ENCODE data around the gene PRSS48.
A peak's percentile ranks its signal among the peaks of the same experiment; 100 is the strongest.
"Not testable (repeated sequence)": the region's sequence is repeated elsewhere in the genome, so short reads cannot be mapped to it uniquely, and the experiment has no call there.

Gene PRSS48

DNA sequence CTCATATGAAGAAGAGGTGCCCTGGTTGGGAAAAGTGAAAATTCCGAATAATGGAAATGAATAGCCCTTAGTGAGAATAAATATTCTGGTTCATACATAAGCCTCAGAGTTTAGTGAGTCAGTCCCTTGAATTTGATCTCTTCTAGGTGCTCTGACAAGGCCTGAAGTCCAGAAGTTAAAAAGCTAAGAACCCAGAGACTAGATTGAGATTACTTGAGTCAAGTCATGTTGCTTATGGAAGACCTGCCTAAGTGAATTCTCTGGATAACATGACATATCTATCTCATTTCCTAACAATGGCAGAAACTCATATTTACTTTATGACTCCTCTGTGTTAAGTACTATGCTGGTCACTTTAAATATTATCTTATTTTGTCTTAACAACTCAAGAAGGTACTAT is 10.5 kb upstream of the PRSS48 start:
- DNase-seq: no peak

DNA sequence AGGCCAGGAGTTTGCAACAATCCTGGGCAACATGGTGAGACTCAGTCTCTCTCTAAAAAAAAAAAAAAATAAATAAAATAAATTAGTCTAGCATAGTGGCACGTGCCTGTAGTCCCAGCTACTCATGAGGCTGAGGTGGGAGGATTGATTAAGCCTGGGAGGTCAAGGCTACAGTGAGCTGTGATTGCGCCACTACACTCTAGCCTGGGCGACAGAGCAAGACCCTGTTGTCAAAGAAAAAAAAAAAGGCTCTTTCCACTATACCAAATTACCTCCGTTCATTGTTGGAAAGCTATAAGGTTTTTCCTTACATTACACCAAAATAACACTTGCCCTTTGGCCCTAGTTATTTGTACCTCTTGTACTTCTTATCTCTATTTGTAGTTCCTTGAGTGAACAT is 9.9 kb upstream of the PRSS48 start:
- DNase-seq: no peak

DNA sequence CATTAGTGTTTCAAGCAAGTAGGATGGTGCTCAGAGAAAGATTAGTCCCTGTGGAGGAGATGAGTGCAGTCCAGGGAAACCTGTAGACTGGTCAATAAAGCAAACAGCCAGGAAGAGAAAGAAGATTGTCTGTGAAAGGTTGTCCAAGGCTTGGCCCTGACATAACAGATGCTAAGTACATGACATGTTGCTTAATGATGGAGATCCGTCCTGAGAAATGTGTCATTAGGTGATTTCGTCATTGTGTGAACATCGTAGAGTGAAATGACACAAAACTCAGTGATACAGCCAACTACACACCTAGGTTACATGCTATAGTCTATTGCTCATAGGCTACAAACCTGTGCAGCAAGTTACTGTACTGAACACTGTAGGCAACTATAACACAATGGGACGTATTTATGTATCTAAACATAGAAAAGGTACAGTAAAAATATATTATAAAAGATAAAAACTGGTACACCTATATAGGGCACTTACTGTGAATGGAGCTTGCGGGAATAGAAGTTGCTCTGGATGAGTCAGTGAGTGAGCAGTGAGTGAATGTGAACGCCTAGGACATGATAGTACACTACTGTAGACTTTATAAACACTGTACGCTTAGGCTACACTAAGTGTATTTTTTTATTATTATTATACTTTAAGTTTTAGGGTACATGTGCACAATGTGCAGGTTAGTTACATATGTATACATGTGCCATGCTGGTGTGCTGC is 9.0 kb upstream of the PRSS48 start:
- DNase-seq: no peak

DNA sequence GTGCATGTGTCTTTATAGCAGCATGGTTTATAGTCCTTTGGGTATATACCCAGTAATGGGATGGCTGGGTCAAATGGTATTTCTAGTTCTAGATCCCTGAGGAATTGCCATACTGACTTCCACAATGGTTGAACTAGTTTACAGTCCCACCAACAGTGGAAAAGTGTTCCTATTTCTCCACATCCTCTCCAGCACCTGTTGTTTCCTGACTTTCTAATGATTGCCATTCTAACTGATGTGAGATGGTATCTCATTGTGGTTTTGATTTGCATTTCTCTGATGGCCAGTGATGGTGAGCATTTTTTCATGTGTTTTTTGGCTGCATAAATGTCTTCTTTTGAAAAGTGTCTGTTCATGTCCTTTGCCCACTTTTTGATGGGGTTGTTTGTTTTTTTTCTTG is 8.1 kb upstream of the PRSS48 start:
- DNase-seq: not testable (repeated sequence)

DNA sequence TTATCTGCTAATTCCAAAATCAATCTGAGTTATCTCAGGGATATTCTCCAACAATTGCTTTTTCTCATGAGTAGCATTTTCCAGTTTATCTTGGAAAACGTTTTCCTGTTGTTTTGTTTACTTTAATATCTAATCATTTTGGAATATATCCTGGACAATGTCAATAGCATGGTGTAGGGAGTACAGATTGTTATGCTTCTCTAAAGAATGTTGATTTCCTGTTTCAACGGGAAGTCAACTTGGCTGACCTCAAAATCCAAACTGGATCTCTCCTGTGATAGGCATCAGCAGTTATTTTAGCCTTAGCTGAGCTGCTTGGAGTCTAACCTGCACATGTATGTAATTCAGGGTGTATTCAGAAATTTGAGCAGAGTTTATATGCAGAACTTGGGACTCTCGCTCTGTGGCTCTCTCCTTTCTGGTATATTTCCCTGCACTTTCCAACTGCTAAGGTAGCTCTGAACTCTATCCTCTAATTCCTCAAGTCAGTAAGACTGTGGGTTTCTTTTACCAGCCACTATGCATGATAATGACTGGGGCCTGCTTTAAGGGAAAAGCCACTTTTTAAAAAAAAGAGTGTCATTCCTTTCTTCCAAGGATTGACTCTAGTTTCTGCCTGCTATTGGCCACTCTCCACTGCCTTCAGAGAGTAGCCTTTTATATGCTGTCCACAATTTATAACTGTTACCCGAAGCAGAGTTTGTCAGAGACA is 7.7 kb downstream of the PRSS48 start:
- DNase-seq: no peak

DNA sequence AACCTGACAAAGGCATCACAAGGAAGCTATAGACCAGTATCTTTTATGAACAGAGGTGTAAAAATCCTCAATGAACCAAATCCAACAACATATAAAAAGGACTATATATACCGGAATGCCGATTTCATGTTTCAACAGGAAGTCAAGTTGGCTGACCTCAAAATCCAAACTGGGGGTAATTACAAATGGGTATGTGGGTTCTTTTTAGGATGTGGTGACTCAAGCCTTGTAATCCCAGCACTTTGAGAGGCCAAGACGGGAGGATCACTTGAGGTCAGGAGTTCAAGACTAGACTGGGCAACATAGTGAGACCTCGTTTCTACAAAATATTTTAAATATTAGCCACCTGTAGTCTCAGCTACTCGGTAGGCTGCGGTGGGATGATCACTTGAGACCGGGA is 10.4 kb downstream of the PRSS48 start:
- DNase-seq: no peak

DNA sequence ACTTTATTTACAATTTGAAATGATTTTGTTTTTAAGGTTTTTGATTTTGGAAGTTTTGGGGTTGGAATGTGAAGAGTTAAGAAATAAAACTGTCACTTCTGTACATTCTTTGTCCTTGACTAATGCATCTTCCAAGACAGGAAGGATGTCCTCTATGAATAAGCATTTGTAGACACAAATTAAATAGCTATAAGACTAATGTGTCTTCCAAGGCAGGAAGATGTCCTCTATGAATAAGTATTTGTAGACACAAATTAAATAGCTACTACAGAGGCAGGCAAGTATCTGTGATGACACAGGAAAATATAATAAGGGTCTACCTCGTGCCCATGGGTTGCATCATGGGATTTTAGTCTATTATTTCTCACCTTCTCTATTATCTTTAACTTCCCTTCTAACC is 14.5 kb downstream of the PRSS48 start:
- no peak for DNase-seq

DNA sequence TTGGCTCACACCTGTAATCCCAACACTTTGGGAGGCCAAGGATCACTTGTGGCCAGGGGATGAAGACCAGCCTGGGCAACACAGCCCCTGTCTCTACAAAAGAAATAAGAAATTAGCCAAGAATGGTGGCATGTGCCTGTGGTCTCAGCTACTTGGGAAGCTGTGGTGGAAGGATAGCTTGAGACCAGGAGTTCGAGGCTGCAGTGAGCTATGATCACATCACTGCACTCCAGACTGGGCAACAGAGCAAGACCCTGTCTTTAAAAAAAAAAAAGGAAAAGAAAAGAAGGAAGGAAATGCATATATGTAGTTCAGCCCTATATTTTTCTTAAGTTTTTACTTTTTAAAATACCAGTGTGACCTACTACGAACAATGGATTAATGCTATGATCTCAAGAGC is 15.1 kb downstream of the PRSS48 start:
- DNase-seq: no peak

DNA sequence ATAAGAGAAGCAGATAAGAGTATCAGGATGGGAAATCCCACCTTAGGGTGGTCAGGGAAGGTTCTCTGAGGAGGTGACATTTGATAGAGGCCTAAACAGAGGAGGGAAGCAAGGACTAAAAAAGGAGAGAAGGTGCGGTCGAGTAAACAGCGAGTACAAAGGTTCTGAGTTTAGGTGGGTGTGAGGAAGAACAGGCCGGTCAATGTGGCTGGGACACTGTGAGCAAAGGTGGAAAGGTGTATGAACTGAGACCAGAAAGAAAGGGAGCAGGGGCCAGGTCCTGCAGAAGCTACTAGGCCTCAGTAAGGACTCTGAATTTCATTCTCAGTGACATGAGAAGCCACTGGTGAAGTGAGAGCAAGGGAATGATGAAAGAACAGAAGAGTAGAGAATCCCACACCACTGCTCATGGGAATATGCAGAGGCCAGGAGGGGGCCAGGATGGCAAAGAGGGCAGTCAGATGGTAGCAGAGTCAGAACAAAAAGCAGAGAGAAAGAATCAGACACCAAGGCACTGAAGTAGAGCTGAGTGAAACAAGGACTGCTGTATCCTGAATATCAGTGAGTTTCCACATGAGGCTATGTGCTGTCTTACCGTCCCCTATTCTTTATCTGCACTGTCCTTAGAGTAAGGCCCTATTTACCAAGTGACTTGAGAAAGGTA is 18.0 kb downstream of the PRSS48 start:
- DNase-seq: no peak

DNA sequence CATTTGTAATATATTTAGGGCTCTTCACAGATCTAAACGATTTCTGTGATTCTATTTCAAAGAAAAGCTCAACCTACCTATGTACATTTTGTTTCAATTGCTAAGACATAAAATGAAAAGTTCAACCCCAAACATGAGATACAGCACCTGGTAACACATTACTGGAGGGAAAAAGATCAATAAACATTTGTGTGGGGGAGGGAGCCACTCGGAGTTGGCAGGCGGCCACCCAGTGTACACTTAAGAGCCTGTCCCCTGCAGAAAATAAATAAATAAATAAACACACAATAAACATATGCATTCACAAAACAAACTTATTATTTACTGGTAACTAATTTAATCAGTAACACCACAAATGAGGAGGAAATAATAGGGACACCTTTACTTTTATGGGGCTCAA is 19.3 kb downstream of the PRSS48 start:
- peak; percentile 5 for DNase-seq

DNA sequence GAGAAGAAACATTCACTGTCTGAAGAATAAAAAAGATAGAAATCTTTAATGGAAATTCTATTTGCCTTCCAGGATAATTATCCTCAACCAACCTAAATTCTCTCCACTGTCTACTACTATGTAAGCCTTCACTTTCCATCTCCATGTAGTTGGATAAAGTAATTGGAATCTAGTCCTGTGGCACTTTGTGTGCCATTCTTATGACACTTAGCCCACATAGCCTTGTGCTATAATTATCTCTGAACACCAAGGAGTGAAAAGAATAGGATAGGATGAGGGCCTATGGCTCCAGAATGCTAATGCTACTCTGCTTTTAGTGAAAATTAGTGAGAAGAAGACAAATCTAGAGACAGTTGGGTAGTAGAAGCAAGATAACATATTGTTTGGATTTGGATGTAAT is 20.2 kb downstream of the PRSS48 start:
- no peak for DNase-seq

DNA sequence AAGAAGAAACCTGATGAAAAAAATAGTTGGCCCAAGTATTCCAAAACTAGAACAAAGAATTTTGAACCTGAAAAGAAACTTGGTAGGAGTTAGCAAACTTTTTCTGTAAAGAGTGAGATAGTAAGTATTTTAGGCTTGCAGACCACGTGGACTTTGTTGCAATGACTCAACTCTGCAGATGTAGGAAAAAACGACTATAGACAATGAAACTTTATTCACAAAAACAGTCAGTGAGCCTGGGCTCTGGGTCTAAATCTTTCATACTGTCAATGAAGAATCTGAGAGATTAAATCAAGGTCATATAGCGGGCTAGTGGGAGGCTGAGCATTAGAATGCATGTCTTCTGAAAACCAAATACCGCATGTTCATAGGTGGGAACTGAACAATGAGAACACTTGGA is 25.5 kb downstream of the PRSS48 start:
- DNase-seq: no peak

DNA sequence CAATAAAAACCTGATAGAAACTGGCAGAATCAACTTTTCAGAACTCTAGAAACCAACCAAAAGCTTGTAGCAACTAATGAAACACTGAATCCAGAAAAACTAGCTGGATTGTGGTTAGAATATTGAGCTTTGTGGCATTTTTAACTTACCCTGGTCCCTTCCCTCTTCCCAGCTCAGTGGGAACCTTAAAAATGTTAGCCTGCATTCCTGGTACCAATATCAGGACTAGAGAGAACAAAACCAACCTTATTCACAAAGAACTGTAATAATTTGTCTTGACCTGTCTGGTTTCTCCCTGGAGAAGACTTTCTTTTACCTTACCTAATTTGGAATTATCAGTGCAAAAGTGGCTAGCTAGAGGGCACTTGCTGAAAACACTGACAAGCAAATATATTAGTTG is 27.3 kb downstream of the PRSS48 start:
- DNase-seq: no peak

DNA sequence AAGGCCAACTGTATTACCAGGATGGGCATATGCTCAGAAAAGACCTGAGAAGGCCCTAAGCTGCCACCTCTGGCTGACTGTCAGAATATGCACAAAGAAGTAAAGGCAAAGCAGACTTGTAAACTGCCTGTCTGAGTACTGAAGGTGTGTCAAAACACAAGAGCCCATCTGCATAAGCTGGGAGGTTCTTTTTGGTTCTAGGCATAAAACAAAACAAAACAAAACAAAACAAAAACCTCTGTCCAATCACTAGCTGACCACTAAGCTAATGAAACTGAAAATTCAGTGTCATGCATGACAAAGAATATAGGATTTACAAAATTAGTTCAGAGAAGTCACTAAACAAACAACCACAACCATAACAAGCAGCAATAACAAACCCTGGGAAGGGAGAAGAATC is 27.8 kb downstream of the PRSS48 start:
- DNase-seq: peak; percentile 24

DNA sequence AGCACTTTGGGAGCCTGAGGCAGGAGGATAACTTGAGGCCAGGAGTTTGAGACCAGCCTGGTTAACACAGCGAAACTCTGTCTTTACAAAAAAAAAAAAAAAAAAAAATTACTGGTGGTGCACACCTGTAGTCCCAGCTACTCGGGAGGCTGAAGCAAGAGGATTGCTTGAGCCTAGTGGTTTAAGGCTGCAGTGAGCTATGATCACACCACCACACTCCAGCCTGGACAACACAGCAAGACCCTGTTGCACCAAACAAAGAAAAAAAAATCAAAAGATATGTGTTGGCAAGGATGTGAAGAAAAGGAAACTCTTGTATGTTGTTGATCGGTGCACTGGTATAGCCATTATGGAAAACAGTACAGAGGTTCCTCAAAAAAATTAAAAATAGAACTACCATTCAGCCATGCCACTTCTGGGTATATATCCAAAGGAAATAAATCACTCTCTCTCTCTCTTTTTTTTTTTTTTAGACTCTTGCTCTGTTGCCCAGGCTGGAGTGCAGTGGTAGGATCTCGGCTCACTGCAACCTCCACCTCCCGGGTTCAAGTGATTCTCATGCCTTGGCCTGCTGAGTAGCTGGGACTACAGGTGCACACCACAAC is 33.3 kb downstream of the PRSS48 start:
- no peak for DNase-seq

DNA sequence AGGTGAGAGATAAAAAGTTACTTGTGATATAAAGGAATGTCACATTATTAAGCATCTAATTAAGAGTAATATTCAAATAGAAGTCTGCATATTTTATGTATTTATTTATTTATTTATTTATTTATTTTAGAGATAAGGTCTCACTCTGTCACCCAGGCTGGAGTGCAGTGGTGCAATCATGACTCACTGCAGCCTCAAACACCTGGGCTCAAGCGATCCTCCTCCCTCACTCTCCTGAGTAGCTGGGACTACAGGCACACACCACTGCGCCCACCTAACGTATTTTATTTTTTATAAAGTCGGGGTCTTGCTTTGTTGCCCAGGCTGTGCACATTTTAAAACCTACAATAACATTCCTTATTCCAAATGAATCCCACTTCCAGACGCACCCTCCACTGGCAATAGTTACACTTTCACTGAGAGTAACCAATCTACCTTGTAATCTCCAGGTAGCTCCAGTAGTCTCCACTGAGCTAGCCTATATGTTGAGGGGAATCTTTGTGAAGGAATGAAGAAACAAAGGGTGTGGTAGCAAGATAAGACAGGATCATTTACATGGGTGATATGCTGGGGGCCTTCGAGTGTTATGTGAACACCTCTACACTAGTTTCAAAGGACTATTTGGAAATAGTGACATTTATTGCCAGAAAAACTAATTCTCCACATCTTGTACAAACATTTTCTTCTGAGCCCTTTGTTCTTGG is 36.5 kb downstream of the PRSS48 start:
- DNase-seq: no peak

DNA sequence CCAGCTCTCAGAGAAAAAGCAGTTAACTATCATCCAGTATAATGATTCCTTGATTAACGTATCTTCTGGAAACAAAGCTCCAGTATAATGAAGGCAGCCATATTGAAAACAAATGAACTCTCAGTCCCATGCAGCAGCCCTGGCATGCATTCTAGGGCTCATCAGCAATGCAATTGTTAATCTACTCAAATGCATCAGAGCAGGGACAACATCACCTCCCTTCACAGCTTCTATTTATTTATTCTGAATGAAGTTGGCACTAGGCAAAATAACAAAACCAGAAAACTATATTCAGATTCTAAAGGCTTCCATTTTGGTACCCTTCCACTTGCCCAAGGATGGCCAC is 37.0 kb downstream of the PRSS48 start:
- no peak for DNase-seq

DNA sequence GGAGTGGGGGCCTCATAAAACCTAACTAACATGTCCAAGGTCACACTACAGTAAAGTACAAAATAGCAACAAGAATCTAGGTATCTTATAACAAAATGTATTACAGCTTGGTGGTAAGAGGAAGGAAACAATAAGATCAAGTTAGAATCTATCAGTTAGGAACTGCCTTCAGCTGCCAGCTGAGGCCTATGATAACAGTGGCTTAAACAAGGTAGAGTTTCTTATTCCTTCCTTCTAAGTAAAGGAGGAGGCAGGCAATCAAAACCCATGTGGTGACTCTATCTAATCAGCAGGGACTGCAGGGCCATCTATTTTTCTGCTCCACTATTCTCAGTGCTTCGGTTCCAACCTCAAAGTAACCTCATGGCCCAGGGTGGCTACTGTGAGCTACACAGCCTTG is 37.5 kb downstream of the PRSS48 start:
- DNase-seq: no peak

DNA sequence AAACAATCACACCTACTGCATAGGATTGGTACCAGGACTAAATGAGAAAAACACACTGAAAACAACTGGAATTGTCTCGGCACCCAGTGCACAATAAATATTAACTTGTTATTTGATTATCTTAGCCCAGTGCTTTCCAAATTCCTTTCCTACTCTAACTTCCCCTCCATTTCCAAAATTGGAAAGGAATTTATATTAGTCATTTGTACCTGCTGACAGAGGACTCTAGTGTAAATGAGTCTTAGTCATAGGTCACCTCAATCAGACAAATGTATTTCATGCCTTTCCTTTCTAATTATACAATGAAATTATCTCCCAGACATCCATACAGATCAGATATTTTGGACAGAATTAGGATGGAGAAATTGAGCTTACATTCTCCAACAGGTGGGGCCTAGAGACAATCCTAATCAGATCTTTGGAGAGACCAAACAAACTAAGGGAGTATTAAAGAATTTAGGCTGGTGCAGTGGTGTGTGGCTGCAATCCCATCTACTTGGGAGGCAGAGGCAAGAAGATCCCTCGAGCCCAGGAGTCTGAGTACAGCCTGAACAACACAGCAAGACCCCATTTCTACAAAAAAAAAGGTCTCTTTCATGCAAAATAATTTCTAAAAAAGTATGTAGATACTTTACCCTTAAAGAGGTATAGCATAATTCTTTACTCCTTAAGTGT is 38.4 kb downstream of the PRSS48 start:
- no peak for DNase-seq

DNA sequence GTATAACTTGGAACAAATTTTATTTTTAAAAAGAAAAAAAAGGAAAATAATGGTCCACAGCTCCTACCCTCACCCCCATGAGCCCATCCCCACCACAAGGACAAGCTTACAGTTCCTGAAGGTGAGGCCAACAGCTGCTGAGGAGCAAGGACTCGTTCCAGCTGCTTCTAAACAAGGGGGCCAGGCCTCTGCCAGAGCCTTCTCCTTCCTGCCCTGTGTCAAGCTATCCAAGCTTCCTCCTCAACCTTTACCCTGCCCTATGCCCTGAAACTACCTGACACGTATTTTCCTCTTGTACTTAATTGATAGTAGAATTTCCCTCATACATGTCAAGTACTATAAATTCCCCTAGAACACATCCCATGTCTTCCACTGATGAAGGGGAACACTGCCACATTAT is 39.7 kb downstream of the PRSS48 start:
- no peak for DNase-seq

DNA sequence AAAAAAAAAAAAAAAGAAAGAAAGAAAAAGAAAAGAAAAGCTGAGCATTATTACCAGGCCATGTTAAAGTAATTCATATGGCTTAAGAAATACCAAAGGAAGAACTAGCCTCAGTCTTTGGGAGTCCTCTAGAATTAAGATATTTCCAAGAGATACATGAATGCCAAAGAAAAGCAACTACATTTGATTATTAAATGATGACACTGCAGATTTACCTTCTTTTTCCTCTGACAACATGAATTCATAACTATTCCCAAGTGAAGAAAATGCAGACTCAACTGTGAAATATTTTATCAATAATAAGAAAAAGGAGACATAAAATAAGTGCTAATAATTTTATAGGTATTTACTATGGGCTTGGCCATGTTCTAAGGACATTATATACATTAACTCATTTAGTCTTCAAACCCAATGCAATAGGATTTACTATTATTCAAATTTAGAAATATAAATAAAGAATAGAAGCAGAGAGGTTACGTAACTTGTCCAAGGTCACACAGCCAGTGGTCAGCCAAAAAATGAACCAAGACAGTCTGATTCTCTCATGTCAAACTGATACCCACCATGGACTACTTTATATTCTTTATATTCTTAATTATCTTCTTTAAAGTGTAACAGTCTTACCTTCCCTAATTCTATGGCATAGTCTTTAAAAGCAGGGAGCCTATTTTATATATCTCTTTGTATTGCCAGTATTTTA is 41.5 kb downstream of the PRSS48 start:
- no peak for DNase-seq

DNA sequence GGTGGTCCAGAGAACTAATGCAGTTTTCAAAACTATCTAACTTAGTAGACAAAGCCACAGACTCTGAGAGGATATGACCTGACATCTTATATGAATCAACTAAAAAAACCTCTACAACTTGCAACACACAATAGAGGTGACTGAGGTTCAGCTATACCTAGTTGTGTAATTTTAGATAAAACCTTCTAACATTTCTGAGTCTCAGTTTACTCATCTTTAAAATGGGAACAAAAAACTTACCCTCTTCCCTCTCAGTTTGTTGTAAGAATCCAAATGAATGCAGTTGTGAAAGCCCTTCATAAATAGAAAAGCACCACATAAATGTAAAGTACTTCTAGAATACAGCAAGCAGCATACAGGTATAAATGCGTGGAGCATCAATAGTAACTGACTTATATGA is 42.5 kb downstream of the PRSS48 start:
- no peak for DNase-seq
